SKM-1 treated with dmso at 0.1 percent for 144 hours (cell line): ENCODE data around the gene FBXO36.
"Not testable (repeated sequence)": the region's sequence is repeated elsewhere in the genome, so short reads cannot be mapped to it uniquely, and the experiment has no call there.

Experiments
- DNase-seq: peaks from one replicate; lab custom pipeline; 2025; ENCODE audit not compliant: unreplicated experiment; lab: John Stamatoyannopoulos, UW

The FBXO36 gene

GRCh38 chr2:229922449-229923386, at the start of gene FBXO36:
FBXO36 (plus strand) TSS chr2:229922503; CDS start chr2:229922514, 11 bp downstream.
- DNase-seq = peak; percentile 90

GRCh38 chr2:229873123-229873581, 49.2 kb upstream of the FBXO36 start:
- DNase-seq = no peak

GRCh38 chr2:229874647-229875046, 47.7 kb upstream of the FBXO36 start:
- no peak for DNase-seq

GRCh38 chr2:229875549-229875948, 46.8 kb upstream of the FBXO36 start:
- DNase-seq = no peak

GRCh38 chr2:229879191-229879950, 42.9 kb upstream of the FBXO36 start:
- DNase-seq = no peak

GRCh38 chr2:229880892-229881586, 41.3 kb upstream of the FBXO36 start:
- no peak for DNase-seq

- no peak for DNase-seq
Observed at GRCh38 chr2:229882583-229882982, 39.7 kb upstream of the FBXO36 start.

- no peak for DNase-seq
Observed at GRCh38 chr2:229884775-229885699, 37.3 kb upstream of the FBXO36 start.

GRCh38 chr2:229887441-229887840, 34.9 kb upstream of the FBXO36 start:
- DNase-seq = no peak

GRCh38 chr2:229888031-229888430, 34.3 kb upstream of the FBXO36 start:
- DNase-seq = no peak

- DNase-seq = no peak
Observed at GRCh38 chr2:229889023-229889422, 33.3 kb upstream of the FBXO36 start.

GRCh38 chr2:229896857-229897256, 25.4 kb upstream of the FBXO36 start:
- DNase-seq = no peak

GRCh38 chr2:229899604-229900003, 22.7 kb upstream of the FBXO36 start:
- no peak for DNase-seq

GRCh38 chr2:229900012-229900411, 22.3 kb upstream of the FBXO36 start:
- no peak for DNase-seq

- DNase-seq = not testable (repeated sequence)
Observed at GRCh38 chr2:229900514-229900913, 21.8 kb upstream of the FBXO36 start.

- DNase-seq = no peak
Observed at GRCh38 chr2:229901819-229902218, 20.5 kb upstream of the FBXO36 start.

GRCh38 chr2:229903037-229903436, 19.3 kb upstream of the FBXO36 start:
- no peak for DNase-seq

GRCh38 chr2:229905601-229906000, 16.7 kb upstream of the FBXO36 start:
- DNase-seq = no peak

- DNase-seq = no peak
Observed at GRCh38 chr2:229909090-229909489, 13.2 kb upstream of the FBXO36 start.

GRCh38 chr2:229910147-229910831, 12.0 kb upstream of the FBXO36 start:
- DNase-seq = no peak
